Amniotic stem cell (primary cell): ENCODE results near the gene ZNF503.

ENCODE experiments used
- DNase-seq: peaks from one replicate; lab custom pipeline; 2025; lab: John Stamatoyannopoulos, UW

The ZNF503 gene

GRCh38 chr10:75431180-75432111, 29.9 kb upstream of the ZNF503 start, which contains the start of gene LRMDA:
LRMDA (plus strand) TSS chr10:75431624.
- DNase-seq: no peak

DNA sequence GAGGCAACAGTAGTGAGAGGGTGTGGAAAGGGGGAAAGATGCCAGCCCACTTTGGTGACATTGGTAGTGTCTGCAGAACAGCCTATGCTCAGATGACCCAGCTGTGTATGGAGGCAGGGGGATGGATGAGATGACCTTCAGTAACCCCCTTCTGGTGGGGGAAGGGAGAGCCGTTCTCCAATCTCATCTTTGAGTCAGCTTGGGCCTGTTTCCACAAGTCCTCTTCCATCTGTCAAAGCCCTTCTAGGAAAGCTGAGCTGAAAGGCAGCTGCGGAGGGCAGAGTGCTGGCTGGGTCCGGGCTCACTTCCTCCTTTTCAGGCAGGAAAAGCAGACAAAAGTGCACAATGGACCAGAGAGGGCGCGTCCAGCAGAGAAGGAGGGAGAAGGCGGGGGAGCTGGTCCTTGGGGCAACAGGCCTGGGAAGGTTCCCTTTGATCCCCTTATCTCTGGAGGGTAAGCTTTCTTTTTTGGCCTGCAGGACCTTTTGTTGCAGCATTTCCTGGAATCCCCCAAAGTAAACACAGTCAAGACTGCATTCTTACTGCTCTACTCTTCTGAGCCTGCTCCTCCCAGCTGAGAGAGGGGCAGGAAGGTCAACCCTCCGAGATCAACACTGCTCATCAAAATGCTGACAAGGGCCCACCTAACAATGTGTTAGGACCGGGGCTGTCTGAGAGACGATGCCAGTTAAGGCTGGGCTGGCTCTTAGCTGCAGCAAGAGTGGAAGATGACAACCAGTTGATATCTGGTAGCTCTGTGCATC, 28.6 kb upstream of the ZNF503 start:
- no peak for DNase-seq

GRCh38 chr10:75429159-75429827, 27.7 kb upstream of the ZNF503 start:
- DNase-seq: no peak

GRCh38 chr10:75428434-75429158, 27.0 kb upstream of the ZNF503 start:
- DNase-seq: no peak

DNA sequence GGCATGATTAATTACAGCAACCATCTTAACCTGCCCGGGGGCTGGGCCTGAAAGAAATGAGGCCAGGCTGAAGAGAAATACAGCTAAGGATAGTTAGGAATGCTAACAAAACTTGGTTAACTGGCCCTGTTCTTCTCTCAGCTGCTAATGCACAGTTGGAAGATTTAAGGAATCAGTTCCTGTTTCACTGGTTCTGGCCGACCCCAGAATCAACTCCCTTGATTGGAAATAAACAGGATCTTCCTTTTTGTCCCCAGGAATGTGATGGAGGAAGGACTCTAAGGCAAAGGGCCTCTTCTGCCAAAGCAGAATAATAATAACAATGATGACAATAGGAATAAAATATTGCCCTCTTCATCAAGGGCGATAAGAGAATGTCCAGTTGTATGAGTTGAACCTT, 26.4 kb upstream of the ZNF503 start:
- DNase-seq: no peak

DNA sequence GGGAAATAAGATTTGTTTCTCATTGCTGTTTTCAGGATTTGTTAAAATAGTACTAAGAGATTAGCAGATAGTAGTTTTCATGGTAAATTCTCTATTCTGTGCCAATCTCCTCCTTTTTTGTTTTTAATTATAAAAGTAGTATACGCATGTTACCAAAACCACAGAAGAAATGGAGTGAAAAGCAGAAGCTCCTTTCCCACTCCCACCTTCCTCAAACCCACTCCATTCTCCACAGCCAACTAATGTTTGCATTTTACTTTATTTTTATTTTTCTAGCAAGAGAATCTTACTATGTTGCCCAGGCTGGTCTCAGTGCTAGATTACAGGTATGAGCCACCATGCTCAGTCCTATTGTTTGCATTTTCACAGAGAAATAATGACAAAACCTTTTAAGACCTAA, 25.3 kb upstream of the ZNF503 start:
- DNase-seq: no peak

GRCh38 chr10:75425291-75426079, 23.9 kb upstream of the ZNF503 start:
- DNase-seq: no peak

DNA sequence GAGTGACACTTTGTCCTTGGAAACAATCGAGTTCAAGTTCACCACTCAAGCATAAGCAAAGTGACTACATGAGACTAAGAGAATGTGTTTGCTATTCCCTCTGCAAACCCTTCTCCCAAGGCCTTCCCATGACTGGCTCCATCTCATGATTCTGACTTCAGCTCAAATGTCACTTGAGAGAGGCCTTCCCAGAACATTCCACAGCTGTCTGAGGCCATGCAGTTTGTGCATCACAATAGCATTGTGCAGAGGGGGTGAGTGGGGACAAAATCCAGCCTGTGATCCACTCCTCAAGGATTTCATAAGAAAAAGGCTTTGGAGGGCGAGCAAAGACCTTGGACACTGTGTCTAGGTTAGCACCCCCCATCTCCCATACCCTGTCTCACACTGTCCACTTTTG, 23.0 kb upstream of the ZNF503 start:
- DNase-seq: no peak

DNA sequence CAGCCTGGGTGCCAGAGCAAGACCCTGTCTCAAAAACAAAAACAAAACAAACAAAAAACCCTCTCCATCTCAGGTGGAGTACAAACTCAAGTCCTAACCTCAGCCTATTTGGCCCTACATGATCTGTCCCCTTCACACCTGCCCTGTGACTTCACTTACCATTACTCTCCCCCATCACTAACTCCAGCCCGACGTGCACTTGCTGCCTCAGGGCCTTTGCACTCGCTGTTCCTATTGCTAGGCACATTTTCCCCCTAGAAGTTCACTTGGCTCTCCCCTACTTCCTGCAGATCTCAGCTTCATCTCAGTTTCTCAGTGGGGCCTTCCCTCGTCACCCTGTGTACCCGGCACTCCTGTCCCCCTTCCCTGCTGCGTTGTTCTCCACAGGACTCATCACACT, 21.3 kb upstream of the ZNF503 start:
- no peak for DNase-seq

DNA sequence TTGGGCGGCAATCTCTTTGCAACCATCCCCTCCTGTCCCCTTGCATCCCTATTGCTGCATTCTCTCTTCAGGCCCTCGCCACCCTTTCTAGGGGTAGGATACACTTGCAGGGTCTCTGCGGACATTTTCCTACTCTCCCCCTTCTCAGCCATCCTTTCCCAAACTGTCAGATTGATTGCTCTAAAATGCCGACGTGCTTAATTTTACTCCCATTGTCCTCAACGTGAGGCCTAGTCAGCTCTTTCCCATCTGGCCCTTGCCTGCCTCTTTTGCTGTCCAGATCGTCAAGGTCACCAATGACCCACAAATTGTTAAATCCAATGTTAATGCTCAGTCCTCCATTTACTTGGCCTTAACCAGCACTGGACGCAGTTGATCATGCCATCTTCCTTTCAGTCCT, 17.1 kb upstream of the ZNF503 start:
- no peak for DNase-seq

- DNase-seq: no peak
Measured at GRCh38 chr10:75418293-75418692, 16.7 kb upstream of the ZNF503 start.

GRCh38 chr10:75417522-75417927, 16.0 kb upstream of the ZNF503 start:
- DNase-seq: no peak

DNA sequence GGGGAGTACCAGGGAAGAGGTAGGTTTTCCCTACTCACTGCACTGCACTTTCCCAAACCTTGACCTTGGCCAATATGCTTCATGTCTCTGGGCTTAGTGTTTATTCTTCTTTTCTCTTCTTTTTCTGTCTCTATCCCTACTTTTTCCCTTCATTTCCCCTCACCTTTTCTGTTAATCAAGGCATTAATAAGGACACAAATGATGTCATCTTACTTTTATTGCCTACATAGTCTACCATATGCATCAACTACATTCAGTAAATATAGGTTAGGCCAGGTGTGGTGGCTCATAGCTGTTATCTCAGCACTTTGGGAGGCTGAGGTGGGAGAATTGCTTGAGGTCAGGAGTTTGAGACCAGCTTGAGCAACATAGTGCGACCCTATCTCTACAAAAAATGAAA, 13.0 kb upstream of the ZNF503 start:
- DNase-seq: no peak

- DNase-seq: no peak
Measured at GRCh38 chr10:75410132-75411005, 8.8 kb upstream of the ZNF503 start.

- DNase-seq: no peak
Measured at GRCh38 chr10:75408911-75409885, 7.6 kb upstream of the ZNF503 start.

- no peak for DNase-seq
Measured at GRCh38 chr10:75408509-75408875, 6.9 kb upstream of the ZNF503 start.

DNA sequence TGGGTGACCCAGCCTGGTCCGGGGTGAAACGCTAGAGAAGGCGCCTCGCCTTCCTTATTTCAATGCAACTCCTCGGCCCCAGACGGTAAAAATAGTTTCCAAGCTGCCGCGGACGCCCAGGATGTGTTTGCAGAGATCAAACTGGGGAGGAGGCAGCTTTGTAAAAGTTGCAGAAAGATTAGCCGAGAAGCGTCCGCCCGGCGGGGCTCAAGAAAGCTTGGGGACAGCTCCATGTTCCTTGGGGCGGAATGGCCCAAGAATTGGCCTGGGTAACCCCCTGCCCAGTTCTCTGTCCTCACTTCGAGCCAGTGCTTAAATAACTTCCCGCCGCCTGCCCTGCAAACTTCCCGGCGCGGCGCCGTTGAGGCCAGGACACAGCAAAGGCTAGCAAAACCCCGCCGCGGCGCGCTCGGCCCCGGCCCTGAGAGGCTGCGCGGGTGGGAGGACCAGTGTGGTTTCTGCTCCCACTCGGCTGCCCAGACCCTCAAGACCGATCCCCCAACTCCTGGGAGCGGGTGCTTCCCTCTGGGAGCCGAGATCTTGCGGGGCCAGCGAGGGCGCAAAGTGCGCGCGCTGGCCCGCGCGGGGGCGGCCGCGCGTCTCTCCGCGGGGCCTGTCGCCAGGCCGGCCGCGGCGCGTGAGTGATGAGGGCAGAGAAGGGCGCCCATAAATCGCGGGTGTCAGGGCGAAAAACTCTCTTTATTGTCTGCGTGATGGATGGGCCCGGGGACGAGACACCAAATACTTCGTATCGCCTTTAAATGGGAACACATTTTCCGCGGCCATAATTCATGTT, 6.3 kb upstream of the ZNF503 start:
- no peak for DNase-seq

GRCh38 chr10:75407224-75407712, 5.7 kb upstream of the ZNF503 start:
- DNase-seq: no peak
